M059J (cell line): ENCODE measurements around the gene CEP72. TPM values are rescaled to one million over a fixed set of nuclear protein-coding genes. Genes with fewer than 3 reads are reported as not detected.
"Not testable (repeated sequence)": the region's sequence is repeated elsewhere in the genome, so short reads cannot be mapped to it uniquely, and the experiment has no call there.

Experiments
- DNase-seq: peaks from one replicate; pipeline ENCODE4 v3.0.0-alpha.2; 2012; ENCODE audit warnings: low read depth
- total RNA-seq: library from RNA; depleted of rRNA; stranded (reverse); fragments of >200 nt; shearing (Covaris generic); gene quantifications from 2 replicates; pipeline ENCODE4 v1.2.3, GENCODE V29; 2014

Gene CEP72
- total RNA-seq, 1 experiment from 2014 or later = 6.1 TPM

DNA sequence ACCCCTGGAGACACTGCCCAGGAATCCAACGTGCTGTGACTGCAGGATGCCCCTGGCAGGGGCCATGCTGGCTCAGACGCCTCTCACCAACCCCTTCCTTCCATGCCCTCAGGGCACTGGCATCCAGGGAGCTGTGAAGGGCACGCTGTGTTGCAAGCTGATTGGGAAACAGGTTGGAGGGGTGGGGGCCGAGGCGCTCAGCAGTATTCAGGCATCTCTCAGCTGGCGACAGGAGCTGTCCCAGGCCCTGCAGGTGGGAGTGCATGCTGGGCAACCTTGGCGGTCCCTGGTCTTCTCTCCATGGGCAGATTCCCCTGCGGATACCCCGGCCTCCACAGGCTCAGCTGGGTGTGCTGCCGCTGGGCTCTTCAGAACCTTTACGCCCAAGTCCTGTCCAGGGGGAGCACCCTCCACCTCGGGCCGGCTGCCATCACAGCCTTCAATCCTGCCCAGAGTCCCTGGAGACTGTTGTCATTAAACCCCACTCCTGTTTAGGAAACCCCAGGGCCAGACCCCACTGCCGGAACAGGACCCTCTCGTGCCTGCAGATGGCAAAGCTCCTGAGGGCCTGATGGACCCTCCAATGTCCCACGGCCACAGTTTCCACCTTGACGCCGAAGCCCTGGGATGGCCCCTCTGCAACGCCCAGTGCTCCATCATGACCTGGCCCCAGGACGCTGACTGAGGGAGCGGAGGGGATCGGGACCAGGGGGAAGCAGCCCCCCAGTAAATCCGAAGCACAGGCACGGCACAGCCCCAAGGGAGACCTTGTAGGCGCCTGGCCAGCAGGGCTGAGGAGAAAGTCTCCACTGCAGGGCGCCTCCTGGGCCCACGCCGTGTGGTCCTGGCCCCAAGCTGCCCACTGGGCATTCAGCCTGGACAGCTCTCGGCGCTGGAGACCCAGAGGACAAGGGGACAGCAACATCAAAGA, 71.7 kb downstream of the CEP72 start:
- DNase-seq = no peak

DNA sequence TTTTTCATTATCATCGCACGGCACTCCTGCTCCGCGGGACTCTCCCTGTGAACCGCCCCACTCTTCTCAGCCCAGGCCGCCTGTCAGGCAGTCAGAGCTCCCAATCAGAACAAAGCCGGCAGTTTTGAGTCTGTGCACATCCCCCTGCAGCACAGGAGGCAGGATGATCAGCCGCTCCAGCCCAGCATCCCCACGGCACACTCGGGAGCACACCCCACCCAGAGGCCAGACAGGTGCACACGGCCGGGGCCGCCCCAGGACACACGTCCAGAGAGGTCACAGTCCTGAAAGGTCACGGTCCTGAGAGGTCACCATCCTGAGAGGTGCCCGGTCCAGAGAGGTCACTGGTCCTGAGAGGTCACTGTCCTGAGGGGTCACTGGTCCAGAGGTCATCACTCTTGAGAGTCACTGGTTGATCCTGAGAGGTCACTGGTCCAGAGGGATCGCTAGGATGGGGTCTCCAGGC, 72.6 kb downstream of the CEP72 start:
- no peak for DNase-seq

DNA sequence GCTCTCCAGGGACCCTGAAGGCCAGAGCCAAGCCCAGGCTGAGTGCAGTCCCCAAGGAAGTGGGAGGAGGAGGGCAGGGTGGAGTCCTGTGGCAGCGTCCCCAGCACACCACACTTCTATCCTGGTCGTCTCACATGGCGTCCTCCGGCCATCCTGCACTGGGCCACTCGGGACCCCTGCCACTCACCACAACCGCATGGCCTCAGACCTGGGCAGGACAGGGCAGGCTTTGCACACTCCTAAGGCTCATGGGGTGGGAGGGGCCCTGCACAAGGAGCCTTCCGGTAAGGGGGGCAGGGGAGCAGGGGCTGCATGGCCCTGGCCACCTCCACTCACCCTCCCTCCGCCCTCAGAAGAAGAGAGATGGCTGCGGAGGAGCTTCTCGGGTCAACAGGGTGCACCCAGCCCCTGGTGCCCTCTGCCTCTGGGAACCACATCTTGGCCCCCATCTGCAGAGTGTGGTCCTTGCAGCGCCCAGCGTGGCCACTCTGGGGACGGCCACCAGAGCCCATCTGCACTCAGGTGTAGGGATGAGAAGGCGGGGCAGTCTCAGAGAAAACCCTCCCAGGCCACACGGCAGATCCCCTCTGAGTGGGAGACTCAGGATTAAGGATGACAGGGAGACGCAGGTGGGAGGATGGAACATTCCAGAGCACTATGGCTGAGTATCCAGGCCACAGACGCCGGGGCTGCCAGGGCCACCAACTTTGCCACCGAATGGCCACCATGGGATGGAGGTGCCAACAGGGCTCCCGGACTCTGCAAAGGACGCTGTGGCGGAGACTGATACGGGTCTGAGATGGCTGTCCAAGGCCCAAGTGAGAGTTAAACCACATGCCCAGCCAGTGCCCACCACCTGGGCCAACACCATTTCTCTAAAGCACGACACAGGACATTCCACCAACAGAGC, 73.4 kb downstream of the CEP72 start:
- no peak for DNase-seq

DNA sequence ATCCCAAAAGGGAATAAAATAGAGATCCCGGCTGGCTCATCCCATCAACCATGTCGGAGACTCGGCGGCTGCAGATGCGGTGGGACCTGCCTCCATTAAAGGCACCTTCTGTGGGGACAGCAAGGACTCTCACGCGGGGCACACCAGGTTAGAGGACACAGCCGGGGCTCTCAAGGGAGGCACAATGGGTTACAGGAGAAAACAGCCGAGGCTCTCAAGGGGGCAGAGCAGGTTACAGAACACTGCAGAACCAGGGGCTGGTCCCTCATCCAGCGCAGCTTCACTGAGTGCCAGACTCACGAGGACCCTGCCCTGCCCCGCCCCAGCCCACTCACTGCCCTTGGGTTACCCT, 74.0 kb downstream of the CEP72 start:
- not testable (repeated sequence) for DNase-seq

DNA sequence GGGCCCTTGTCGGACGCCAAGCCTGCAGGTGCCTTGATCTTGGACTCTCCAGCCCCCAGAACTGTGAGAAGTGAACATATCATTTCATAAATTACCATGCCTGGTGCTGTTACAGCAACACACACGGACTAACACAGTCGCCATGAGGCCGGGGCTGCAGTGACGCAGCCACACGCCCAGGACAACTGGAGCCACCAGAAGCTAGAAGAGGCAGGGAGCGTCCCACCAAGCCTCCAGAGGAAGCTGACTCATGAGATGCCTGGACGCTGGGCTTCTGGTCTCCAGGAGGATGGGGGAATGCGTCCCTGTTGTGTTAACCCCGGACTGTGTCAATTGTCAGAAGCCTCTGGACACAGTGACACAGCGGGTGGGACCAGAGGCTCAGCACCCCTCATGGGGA, 74.8 kb downstream of the CEP72 start:
- not testable (repeated sequence) for DNase-seq

DNA sequence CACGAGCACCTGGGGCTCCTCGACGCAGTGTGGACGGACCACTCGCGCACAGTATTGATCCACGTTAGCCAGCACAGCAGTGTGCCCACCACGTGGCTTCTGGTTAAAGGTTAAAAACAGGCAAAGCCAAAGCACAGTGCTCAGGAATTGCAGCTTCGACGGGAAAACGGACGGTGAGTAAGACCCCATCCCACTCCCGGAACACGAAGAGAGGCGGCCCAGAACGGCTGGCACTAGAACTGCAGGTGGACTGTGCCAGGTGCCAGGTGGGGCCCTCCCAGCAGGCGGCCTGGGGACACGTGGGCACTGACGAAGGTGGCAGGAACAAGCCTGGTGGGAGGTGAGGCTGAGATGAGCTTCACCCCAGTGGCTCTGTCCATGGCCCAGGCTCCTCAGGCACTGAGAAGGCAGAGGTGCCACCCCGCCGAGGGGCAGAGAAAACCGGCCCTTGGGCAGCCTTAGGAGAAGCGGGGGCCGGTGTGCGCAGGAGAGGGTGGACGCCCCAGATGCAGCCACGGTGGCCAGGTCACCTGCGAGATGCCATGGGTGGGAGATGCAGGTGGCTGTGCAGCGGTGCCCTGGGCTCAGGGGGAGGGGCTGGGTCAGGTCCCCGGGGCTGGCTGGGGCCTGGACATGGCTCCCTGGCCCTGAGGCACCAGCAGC, 76.3 kb downstream of the CEP72 start:
- not testable (repeated sequence) for DNase-seq

DNA sequence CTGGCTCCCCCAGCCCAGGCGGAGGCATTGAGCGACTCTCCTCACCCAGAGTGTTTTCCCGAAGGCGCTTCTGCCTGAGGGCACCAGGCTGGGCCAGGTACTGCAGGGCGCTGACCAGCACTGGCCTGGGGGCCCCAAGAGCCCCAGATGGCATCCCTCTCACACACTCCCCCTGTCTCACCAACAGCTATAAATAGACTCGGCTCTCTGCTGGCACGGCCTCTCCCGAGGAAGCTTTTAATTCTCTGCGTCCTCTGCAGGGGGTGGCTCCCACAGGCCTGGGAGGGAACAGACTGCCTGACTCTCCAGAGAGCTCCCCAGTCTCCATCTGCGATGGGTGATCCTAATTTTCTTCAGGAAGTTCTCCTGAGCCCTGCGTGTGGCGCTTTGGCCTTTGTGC, 78.2 kb downstream of the CEP72 start:
- DNase-seq = not testable (repeated sequence)

DNA sequence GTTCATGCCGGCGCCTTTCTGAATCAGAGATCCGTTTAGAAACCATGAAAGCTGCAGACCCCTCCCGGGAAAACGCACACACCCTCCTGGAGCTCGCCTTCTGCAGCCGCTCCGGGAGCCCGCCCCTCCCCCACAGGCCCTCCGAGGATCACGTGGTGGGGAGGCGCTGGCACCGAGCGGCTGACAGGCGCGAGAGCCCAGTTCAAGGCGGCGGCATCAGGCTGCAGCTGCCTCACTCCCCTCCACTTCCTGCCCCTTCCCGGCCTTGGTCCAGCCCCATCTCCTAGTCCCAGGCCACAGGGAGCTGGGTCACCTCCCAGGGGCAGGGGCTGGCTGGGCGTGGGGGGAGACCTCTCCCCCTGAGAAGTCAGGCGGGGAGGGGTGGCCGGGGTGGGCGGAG, 78.9 kb downstream of the CEP72 start:
- DNase-seq = not testable (repeated sequence)

DNA sequence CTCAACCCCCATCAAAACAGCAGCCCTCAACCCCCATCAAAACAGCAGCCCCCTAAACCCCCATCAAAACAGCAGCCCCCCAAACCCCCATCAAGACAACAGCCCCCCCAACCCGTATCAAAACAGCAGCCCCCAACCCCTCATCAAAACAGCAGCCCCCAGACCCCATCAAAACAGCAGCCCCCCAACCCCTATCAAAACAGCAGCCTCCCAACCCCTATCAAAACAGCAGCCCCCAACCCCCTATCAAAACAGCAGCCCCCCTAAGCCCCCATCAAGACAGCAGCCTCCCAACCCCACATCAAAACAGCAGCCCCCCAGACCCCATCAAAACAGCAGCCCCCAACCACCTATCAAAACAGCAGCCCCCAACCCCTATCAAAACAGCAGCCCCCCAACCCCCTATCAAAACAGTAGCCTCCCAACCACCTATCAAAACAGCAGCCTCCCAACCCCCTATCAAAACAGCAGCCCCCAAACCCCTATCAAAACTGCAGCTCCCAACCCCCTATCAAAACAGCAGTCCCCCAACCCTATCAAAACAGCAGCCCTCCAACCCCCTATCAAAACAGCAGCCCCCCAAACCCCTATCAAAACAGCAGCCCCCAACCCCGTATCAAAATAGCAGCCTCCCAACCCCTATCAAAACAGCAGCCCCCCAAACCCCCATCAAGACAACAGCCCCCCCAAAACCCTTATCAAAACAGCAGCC, 79.8 kb downstream of the CEP72 start:
- DNase-seq = no peak

DNA sequence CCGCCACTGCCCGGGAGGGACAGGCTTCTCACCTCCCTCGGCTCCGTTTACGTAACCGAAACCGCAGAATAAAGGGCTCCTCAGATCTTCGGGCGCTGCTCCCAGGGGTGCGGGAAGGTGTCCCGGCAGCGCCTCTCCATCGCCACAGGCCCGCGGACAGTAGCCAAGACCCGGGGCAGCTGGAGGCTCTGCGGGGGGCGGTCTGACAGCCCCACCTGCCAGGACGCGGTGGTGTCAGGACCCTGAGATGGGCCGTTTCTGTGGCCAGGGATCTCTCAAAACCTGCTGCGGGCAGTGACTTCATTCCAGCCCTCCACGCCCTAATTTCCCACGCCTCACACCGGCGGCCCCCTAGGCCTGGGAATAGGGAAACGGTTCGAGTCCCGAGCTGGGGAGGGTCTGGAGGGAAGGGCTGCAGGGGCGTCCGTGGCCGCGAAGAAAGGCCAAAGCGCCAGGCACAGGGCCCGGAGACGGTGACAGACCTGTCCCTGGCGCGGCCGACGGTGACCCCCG, 80.4 kb downstream of the CEP72 start:
- not testable (repeated sequence) for DNase-seq

DNA sequence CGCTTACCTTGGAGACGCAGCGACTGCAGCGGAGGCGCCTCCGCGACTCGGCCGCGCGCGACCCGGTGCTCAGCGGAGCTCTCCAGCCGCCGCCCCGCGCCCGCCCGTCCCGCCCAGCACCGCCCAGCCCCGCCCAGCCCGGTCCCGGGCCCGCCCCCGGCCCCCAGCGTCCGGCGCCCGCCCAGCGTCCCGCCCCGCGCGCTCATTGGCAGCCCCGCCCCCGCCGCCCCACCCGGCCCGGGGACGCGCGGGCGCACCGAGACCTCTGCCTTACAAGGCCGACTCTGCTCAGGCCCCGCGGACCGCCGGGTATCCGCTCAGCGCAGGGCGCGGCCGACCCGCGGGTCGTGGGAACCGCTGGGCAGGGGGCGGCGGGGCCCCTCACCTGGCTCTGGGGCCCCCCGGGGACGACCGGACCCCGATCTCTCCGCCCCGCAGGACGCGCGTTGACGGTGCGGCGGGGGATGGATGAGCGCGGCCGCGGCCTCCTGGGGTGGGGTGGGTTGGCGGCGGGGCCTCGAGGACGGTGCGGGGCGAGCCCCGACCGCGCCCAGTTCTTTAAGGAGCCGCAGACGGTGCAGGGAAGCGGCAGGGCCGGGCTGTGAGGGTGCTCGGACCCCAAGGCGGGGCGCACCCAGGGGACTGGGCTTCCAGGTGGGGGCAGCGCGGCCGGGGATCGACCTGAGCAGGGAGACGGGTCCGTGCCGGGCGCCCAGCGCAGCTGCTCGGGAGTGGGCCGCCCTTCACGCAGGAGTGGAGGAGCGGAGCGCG, 81.3 kb downstream of the CEP72 start, which contains the start of gene TPPP:
Gene TPPP, minus strand, starts transcription at position 82 of the 771 bp plus-strand sequence. CDS start 15,292 bp downstream, outside the sequence.
- DNase-seq = peak; percentile 57

DNA sequence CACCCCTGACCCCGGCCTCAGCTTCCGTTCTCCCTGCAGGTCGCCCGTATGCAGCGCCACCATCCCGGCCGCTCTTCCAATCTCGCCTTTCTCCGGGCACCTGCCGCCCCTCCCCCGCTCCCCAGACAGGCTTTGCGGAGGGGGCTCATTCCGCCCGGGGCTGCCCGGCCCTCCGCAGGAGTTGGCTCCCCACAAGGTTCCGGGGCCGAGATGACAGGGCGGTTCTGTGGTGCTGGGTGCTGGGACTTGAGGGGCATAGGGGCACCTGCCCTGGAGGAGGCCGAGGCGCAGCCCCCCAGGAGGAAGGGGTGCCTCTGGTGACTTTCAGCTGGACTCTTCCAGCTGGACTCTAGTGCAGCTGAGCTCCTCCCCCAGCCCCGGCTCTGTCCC, 81.9 kb downstream of the CEP72 start:
- DNase-seq = not testable (repeated sequence)

DNA sequence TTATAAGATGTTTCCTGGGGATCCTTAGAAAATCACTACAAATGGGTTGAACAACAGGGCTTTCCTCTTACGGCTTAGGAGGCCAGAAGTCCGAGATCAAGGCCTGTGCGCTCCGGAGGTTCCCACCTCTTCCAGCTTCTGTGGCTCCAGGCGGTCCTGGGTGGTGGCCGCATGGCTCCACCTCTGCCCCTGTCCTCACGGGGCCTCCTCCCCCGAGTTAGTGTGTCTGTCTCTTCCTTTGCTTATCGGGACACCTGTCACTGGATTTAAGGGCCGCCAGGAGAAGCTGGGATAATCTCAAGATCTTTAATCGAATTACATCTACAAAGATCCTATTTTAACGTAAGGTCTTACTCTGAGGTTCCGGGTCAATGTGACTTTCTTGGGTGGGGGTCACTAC, 83.3 kb downstream of the CEP72 start:
- DNase-seq = not testable (repeated sequence)

DNA sequence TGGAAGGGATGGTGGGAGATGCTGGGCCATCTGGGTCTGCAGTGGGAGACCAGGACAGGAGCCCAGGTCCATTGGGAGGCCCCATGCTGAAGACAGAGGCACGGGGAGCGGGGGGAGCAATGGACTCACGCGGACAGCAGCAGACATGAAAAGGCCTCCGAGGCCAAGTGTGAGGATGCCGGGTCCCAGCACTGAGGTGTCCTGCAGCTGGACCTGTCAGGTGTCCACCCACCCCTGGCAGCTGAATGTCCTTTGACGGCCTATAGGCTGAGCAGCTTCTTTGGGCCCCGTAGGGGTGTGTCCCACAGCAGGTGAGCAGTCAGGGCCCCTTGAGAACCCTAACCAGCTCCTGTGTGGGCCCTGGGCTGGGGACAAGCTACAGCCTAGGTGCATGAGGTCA, 84.1 kb downstream of the CEP72 start:
- not testable (repeated sequence) for DNase-seq

DNA sequence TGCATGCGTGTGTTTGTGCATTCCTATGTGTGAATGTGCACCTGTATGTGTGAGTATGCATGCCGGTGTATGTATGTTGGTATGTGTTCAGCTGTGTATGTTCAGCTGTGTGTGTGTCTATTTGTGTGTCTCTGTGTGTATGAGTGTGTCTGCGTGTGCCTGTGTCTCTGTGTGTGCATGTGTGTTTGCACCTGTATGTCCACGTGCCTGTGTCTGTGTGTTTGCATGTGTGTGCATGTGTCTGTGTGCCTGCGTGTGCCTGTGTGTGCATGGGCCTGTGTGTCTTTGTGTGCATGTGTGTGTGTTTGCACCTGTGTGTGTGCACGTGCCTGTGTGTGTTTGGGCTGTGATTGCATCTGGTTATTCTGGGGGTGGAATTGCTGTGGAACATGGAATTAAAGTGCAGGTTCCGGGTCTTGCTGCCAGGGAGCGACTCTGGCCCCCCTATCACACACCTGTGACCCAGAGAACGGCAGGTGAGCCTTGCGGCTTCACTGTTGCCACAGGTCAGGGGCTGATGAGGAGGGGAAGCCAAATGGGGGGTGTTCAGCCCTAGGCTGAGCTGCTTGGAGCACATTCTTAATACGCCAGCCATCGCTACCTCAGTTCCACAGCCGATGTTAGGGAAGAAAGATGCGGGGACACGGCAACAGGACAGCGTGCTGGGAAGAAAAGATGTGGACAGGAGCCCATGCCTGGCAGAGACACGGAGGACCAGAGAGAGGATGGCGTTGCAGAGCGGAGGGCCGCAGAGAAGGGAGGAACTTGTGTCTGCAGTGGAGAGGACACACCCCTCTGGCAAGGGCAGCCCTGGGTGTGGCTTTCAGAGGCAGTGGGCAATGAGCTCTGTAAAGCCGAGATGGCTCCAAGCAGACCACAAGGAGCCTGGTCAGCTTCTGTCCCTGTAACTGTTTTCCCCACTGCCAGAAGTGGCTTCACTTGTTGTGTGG, 84.9 kb downstream of the CEP72 start:
- DNase-seq = not testable (repeated sequence)
